H1 (cell line): ENCODE results near the gene RPL38. TPM values are rescaled to one million over a fixed set of nuclear protein-coding genes. Genes with fewer than 3 reads are reported as not detected.

Experiments
- CTCF ChIA-PET: fragments of 300-600 bp; sonication (Branson Sonifier 250); formaldehyde crosslinking; loops from one replicate; lab custom pipeline; 2021; ENCODE audit not compliant: partially characterized antibody; lab: Charles Lee
- POLR2A ChIA-PET: fragments of 300-600 bp; sonication (Branson Sonifier 250); formaldehyde crosslinking; loops from one replicate; lab custom pipeline; 2021; ENCODE audit warnings: inconsistent platforms; ENCODE audit not compliant: partially characterized antibody; lab: Charles Lee
- DNase-seq, 2 experiments: peaks; one replicate each; pipeline versions ENCODE4 v3.0.0 to v3.0.0-alpha.2; 2010 to 2022; ENCODE audit warnings: low spot score in 2 of 2, low read depth in 1 of 2, mixed read lengths in 1 of 2
- FAIRE-seq: peaks from 2 replicates; lab custom pipeline; 2011; peaks lifted over from hg19 to GRCh38; lab: Jason Lieb, UNC
- H2AFZ ChIP-seq: 2 replicates; pipeline ENCODE4 v1.8.1; 2012; ENCODE audit warnings: low read length, inconsistent platforms
- H2AK5ac ChIP-seq: 2 replicates; pipeline ENCODE4 v1.6.1; 2013; ENCODE audit warnings: low read depth, low read length
- H2BK120ac ChIP-seq: replicated peaks from 2 replicates; pipeline ENCODE3; 2013; ENCODE audit warnings: low read depth, low read length, inconsistent platforms
- H2BK12ac ChIP-seq: 2 replicates; pipeline ENCODE4 v1.6.1; 2013; ENCODE audit warnings: low read depth, low read length
- H2BK15ac ChIP-seq: 2 replicates; pipeline ENCODE4 v1.6.1; 2013; ENCODE audit warnings: low read length
- H2BK20ac ChIP-seq: 2 replicates; pipeline ENCODE4 v1.6.1; 2013; ENCODE audit warnings: low read length
- H2BK5ac ChIP-seq: 2 replicates; pipeline ENCODE4 v1.6.1; 2013; ENCODE audit warnings: low read depth, low read length
- H3K14ac ChIP-seq: 2 replicates; pipeline ENCODE4 v1.6.1; 2013; ENCODE audit warnings: inconsistent platforms; ENCODE audit not compliant: insufficient read length
- H3K18ac ChIP-seq: 2 replicates; pipeline ENCODE4 v1.6.1; 2013; ENCODE audit warnings: low read length; ENCODE audit errors: extremely low read depth
- H3K23ac ChIP-seq: 2 replicates; pipeline ENCODE4 v1.6.1; 2013; ENCODE audit warnings: inconsistent platforms; ENCODE audit not compliant: insufficient read length
- H3K23me2 ChIP-seq: 2 replicates; pipeline ENCODE4 v1.6.1; 2013; ENCODE audit warnings: low read depth, low read length
- H3K27ac ChIP-seq: 2 replicates; pipeline ENCODE4 v1.6.1; 2011; ENCODE audit warnings: low read depth, low read length, inconsistent platforms
- H3K27me3 ChIP-seq, 4 experiments: replicated peaks in 1 of 4; 1 replicate in 1 of 4; 2 replicates in 3 of 4; pipeline versions ENCODE4 v1.6.1 to v1.8.1; 2011 to 2013; ENCODE audit warnings: low read length in 3 of 4, mild to moderate bottlenecking in 3 of 4, inconsistent platforms in 2 of 4, mixed read lengths in 2 of 4, moderate library complexity in 1 of 4; ENCODE audit not compliant: control insufficient read depth in 3 of 4, insufficient read depth in 3 of 4; ENCODE audit errors: extremely low read depth in 1 of 4
- H3K36me3 ChIP-seq, 4 experiments: 2 replicates each; pipeline versions ENCODE4 v1.6.1 to v1.8.1; 2011 to 2013; ENCODE audit warnings: mild to moderate bottlenecking in 4 of 4, low read length in 3 of 4, moderate library complexity in 2 of 4, control low read depth in 1 of 4, inconsistent platforms in 1 of 4; ENCODE audit not compliant: insufficient read depth in 4 of 4, control insufficient read depth in 2 of 4
- H3K4ac ChIP-seq: replicated peaks from 2 replicates; pipeline ENCODE3; 2013; ENCODE audit warnings: low read length, low read depth, mixed read lengths, inconsistent platforms; ENCODE audit not compliant: insufficient read length
- H3K4me1 ChIP-seq, 4 experiments: replicated peaks in 1 of 4; 1 replicate in 1 of 4; 2 replicates in 3 of 4; pipeline versions ENCODE4 v1.6.1 to v1.8.1; 2011 to 2013; ENCODE audit warnings: low read length in 3 of 4, inconsistent platforms in 2 of 4, mixed read lengths in 1 of 4; ENCODE audit not compliant: insufficient read depth in 4 of 4, control insufficient read depth in 3 of 4
- H3K4me2 ChIP-seq, 2 experiments: 2 replicates each; pipeline versions ENCODE4 v1.6.1 to v1.8.1; 2011 to 2013; ENCODE audit warnings: low read depth in 2 of 2, low read length in 2 of 2, control low read depth in 1 of 2, inconsistent platforms in 1 of 2, mild to moderate bottlenecking in 1 of 2; ENCODE audit not compliant: insufficient read depth in 1 of 2
- H3K4me3 ChIP-seq, 4 experiments: fragments of 200-600, 300-600 bp in 1 of 4; sonication (generic), shearing (Covaris generic), sonication (Bioruptor Twin) in 1 of 4; 2 replicates each; pipeline versions ENCODE4 v1.5.1 to v1.8.1; 2011 to 2016; ENCODE audit warnings: low read length in 4 of 4, low read depth in 3 of 4, control low read depth in 2 of 4, inconsistent platforms in 2 of 4, mild to moderate bottlenecking in 2 of 4, mixed read lengths in 1 of 4, moderate library complexity in 1 of 4; ENCODE audit not compliant: insufficient read depth in 2 of 4; ENCODE audit errors: extremely low read depth in 1 of 4
- H3K56ac ChIP-seq: replicated peaks from 2 replicates; pipeline ENCODE3; 2013; ENCODE audit warnings: low read depth, mild to moderate bottlenecking, mixed read lengths, low read length, inconsistent platforms; ENCODE audit not compliant: insufficient read length
- H3K79me1 ChIP-seq: 2 replicates; pipeline ENCODE4 v1.6.1; 2013; ENCODE audit warnings: low read depth, low read length, control low read depth
- H3K79me2 ChIP-seq, 2 experiments: 2 replicates each; pipeline versions ENCODE4 v1.6.1 to v1.8.1; 2012 to 2013; ENCODE audit warnings: low read length in 2 of 2, mild to moderate bottlenecking in 2 of 2, inconsistent platforms in 1 of 2; ENCODE audit not compliant: insufficient read depth in 2 of 2, control insufficient read depth in 1 of 2
- H3K9ac ChIP-seq, 4 experiments: replicated peaks in 1 of 4; 1 replicate in 1 of 4; 2 replicates in 3 of 4; pipeline versions ENCODE4 v1.6.1 to v1.8.1; 2011 to 2013; ENCODE audit warnings: low read depth in 3 of 4, low read length in 3 of 4, control low read depth in 2 of 4, mild to moderate bottlenecking in 2 of 4, moderate library complexity in 2 of 4, inconsistent platforms in 1 of 4; ENCODE audit errors: extremely low read depth in 1 of 4
- H3K9me3 ChIP-seq, 2 experiments: 2 replicates each; pipeline versions ENCODE4 v1.6.1 to v1.8.1; 2012 to 2013; ENCODE audit warnings: mild to moderate bottlenecking in 2 of 2, moderate library complexity in 2 of 2, control low read depth in 1 of 2, inconsistent platforms in 1 of 2, low read depth in 1 of 2, low read length in 1 of 2, mixed read lengths in 1 of 2; ENCODE audit not compliant: insufficient read depth in 2 of 2
- H4K20me1 ChIP-seq, 2 experiments: replicated peaks in 1 of 2; 2 replicates each; pipeline versions ENCODE3 to v1.8.1; 2011 to 2013; ENCODE audit warnings: inconsistent platforms in 2 of 2, low read length in 2 of 2, mild to moderate bottlenecking in 1 of 2; ENCODE audit not compliant: insufficient read depth in 2 of 2, control insufficient read depth in 1 of 2
- H4K5ac ChIP-seq: 2 replicates; pipeline ENCODE4 v1.6.1; 2013; ENCODE audit warnings: low read length, low read depth, mixed read lengths, inconsistent platforms; ENCODE audit not compliant: insufficient read length
- H4K8ac ChIP-seq: 2 replicates; pipeline ENCODE4 v1.8.0; 2013; ENCODE audit warnings: mild to moderate bottlenecking, moderate library complexity, low read length, inconsistent platforms; ENCODE audit not compliant: insufficient read depth; ENCODE audit errors: extremely low read depth
- H4K91ac ChIP-seq: replicated peaks from 2 replicates; pipeline ENCODE3; 2013; ENCODE audit warnings: low read length, mixed read lengths, inconsistent platforms; ENCODE audit not compliant: insufficient read length
- ATF2 ChIP-seq: IDR thresholded peaks from 2 replicates; pipeline ENCODE4 v1.6.1; 2012; ENCODE audit warnings: low read length, inconsistent platforms
- BACH1 ChIP-seq: IDR thresholded peaks from 2 replicates; pipeline ENCODE4 v1.6.1; 2012; ENCODE audit warnings: low read length, improper control_type of control experiment
- CBX5 ChIP-seq: fragments of 300-800, 300-1000 bp; sonication (generic); IDR thresholded peaks from 2 replicates; pipeline ENCODE4 v1.7.1; 2016; ENCODE audit warnings: antibody characterized with exemption, low read length, low read depth
- CBX8 ChIP-seq: fragments of 300-800, 300-1000 bp; sonication (generic); IDR thresholded peaks from 2 replicates; pipeline ENCODE4 v1.7.1; 2016; ENCODE audit warnings: low read depth, low read length, borderline replicate concordance
- CEBPB ChIP-seq: IDR thresholded peaks from 2 replicates; pipeline ENCODE4 v1.6.1; 2012; ENCODE audit warnings: low read depth, low read length
- CTBP2 ChIP-seq: IDR thresholded peaks from 2 replicates; pipeline ENCODE4 v1.7.0; 2011; ENCODE audit warnings: borderline replicate concordance, mild to moderate bottlenecking, moderate library complexity, mixed read lengths, low read length; ENCODE audit not compliant: insufficient read depth, insufficient read length
- FOSL1 ChIP-seq: IDR thresholded peaks from 2 replicates; pipeline ENCODE4 v1.6.1; 2011; ENCODE audit warnings: mild to moderate bottlenecking, low read depth, low read length, moderate library complexity; ENCODE audit not compliant: insufficient read depth
- JUN ChIP-seq: IDR thresholded peaks from 2 replicates; pipeline ENCODE4 v1.6.1; 2011; ENCODE audit warnings: low read depth, mild to moderate bottlenecking, improper control_type of control experiment, low read length
- KDM1A ChIP-seq: fragments of 200-600, 300-600 bp; sonication (generic); IDR thresholded peaks from 2 replicates; pipeline ENCODE4 v1.7.1; 2016; ENCODE audit warnings: mild to moderate bottlenecking, low read length, borderline replicate concordance
- KDM4A ChIP-seq: IDR thresholded peaks from one replicate; pipeline ENCODE4 v1.7.1; 2012; ENCODE audit warnings: low read depth, mild to moderate bottlenecking, moderate library complexity, low read length, inconsistent platforms; ENCODE audit not compliant: severe bottlenecking
- MAFK ChIP-seq: IDR thresholded peaks from 2 replicates; pipeline ENCODE4 v1.6.1; 2012; ENCODE audit warnings: low read depth, mild to moderate bottlenecking, improper control_type of control experiment, low read length
- NRF1 ChIP-seq: IDR thresholded peaks from 2 replicates; pipeline ENCODE4 v1.6.1; 2011; ENCODE audit warnings: mild to moderate bottlenecking, low read depth, low read length, improper control_type of control experiment
- RNF2 ChIP-seq: fragments of 200-900, 300-1000 bp; sonication (generic); IDR thresholded peaks from 2 replicates; pipeline ENCODE4 v1.7.1; 2016; ENCODE audit warnings: borderline replicate concordance, low read depth, mild to moderate bottlenecking, antibody characterized with exemption, low read length; ENCODE audit not compliant: poor library complexity, severe bottlenecking; ENCODE audit errors: missing control alignments
- SRF ChIP-seq: IDR thresholded peaks from 2 replicates; pipeline ENCODE4 v1.6.1; 2011; ENCODE audit warnings: mild to moderate bottlenecking, low read depth, low read length, moderate library complexity
- polyA plus RNA-seq, 7 experiments: library from polyadenylated mRNA; depleted of rRNA in 3 of 7; stranded (reverse) in 5 of 7; unstranded in 2 of 7; fragments of >200 nt in 5 of 7; fragments of 200-250 nt in 2 of 7; gene quantifications; 1 replicate in 5 of 7; 2 replicates in 1 of 7; 4 replicates in 1 of 7; pipeline versions ENCODE4 v1.2.1 to v1.2.3, GENCODE V29; 2011 to 2013; ENCODE audit warnings: missing spikeins in 2 of 7, mixed read lengths in 2 of 7
- total RNA-seq: library from RNA; stranded (reverse); fragmentation: NEBNext Ultra II Directional; extraction: Animal tissue kit (Norgen Biotek cat#: 25700); gene quantifications from 2 replicates; pipeline ENCODE4 v1.2.1, GENCODE V29; 2021

RPL38 gene
- total and polyA plus RNA-seq, 2 of the 8 experiments (the other 6 are each of a cell fraction or from before 2014, with no cell fraction given): 412 to 1,195 TPM

- Histone ChIP-seq H3K27me3 (no peaks in the 10 kb centered on the region), H4K8ac (no peak overlapping the region), H3K4ac (no peak overlapping the region), H3K9ac (no peak overlapping the region), H3K4me3 (no peak overlapping the region), H2BK12ac (no peak overlapping the region), H3K23ac (no peak overlapping the region), H3K79me2 (no peaks in the 10 kb centered on the region), H3K9me3 (no peaks in the 10 kb centered on the region), H2BK15ac (no peak overlapping the region), H2BK5ac (no peak overlapping the region), H3K56ac (no peak overlapping the region), H3K18ac (no peak overlapping the region), H3K27ac (no peak overlapping the region), H3K23me2 (peaks cover 2% of the 10 kb centered on the region; the same call in 1 of the 2 replicates), H4K5ac (no peak overlapping the region), H4K91ac (no peak overlapping the region), H3K4me2 (no peak overlapping the region), H2BK120ac (no peak overlapping the region), H3K4me1 (no peaks in the 10 kb centered on the region; a peak in 3 of 7 replicates), H3K36me3 (no peaks in the 10 kb centered on the region), H3K79me1 (no peaks in the 10 kb centered on the region), H4K20me1 (no peaks in the 10 kb centered on the region), H3K14ac (no peak overlapping the region), H2AFZ (no peak overlapping the region), H2AK5ac (no peak overlapping the region), H2BK20ac (no peak overlapping the region)
- DNase-seq: no peak
- POLR2A ChIA-PET: no interaction called here
- no peak for FAIRE-seq
- CTCF ChIA-PET: interaction anchor here (0.6 to 2.2 kb wide), 12 partner anchors 11 to 73 kb away, joined by 3 to 11 read pairs (median 4); no protein-coding TSS in a partner anchor
- no peak for TF ChIP-seq NRF1
- no peak for TF ChIP-seq MAFK
- TF ChIP-seq CTBP2: no peak
- no peak for TF ChIP-seq KDM4A
- TF ChIP-seq RNF2: no peak
- TF ChIP-seq ATF2: no peak
- TF ChIP-seq JUN: no peak
- TF ChIP-seq BACH1: no peak
- TF ChIP-seq CEBPB: no peak
- TF ChIP-seq KDM1A: no peak
- no peak for TF ChIP-seq FOSL1
- TF ChIP-seq CBX5: no peak
- no peak for TF ChIP-seq CBX8
- no peak for TF ChIP-seq SRF
These were observed 44.7 kb upstream of the RPL38 start for GRCh38 chr17:74158761-74159160.
